ENCODE results near the gene ZSCAN20.
"Not testable (repeated sequence)": the region's sequence is repeated elsewhere in the genome, so short reads cannot be mapped to it uniquely, and the experiment has no call there.

ZSCAN20 gene

GRCh38 chr1:33494929-33495328 is 22.5 kb downstream of the ZSCAN20 start:
- no peak for DNase-seq

GRCh38 chr1:33497410-33497809 is 25.0 kb downstream of the ZSCAN20 start:
- DNase-seq = no peak

DNA sequence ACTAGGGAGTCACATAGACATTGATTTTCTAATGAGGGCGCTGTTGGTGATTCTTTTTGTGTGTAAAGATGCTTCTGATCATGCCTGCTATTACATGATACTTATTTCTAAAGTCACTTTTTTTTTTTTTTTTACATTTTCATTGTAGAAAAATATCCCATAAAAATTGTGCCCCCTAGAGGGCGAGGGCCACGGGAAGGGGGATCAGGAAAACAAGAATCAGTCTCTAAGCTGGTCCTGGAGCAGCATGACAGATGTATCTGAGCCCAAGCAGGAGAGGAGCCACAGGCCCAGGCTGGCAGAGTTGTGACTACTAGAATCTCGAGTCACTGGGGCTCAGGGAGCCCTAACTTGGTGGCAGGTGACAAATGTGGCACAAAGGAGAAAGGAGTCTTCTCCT is 28.1 kb downstream of the ZSCAN20 start:
- DNase-seq = no peak

- no peak for DNase-seq
Observed at GRCh38 chr1:33501309-33501708, 28.9 kb downstream of the ZSCAN20 start.

DNA sequence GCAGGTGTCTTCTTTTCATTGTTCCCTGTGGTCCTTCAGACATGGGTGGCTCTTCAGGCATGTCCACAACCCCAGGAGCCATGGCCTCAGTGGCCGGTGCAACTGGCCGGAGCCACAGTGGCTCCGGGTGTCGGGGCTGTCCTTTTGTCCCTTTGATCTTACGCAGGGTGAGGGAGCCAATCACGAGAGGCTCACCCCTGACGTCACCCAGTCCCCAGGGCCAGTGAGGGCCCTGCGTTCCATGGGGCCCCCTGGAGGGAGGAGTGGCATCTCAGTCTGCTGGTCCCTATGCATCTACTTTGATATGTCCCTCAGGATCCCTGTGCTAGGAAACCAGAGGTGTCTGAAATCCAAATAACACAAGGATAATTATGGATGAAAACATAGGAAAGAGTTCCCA is 29.3 kb downstream of the ZSCAN20 start:
- DNase-seq = no peak

- DNase-seq = no peak
Observed at GRCh38 chr1:33502726-33503125, 30.3 kb downstream of the ZSCAN20 start.

DNA sequence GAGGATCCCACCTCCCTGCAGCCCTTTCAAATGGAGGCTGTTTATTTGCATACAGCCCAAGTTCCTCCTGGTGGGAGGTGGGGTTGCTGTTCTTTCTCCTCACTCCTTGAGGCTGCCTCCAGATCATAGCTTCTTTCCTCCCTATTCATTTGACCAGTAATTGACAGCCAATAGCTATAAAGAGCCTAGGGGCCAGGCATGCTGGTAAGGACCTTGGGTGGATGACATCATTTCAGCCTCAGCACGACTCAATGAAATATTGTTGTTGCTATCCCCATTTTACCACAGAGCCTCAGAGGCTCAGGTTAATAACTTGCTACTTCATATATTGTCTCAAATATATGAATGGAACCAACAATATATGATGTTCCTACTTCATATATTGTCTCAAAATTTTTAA is 31.1 kb downstream of the ZSCAN20 start:
- no peak for DNase-seq

- no peak for DNase-seq
Observed at GRCh38 chr1:33507661-33508060, 35.2 kb downstream of the ZSCAN20 start.

DNA sequence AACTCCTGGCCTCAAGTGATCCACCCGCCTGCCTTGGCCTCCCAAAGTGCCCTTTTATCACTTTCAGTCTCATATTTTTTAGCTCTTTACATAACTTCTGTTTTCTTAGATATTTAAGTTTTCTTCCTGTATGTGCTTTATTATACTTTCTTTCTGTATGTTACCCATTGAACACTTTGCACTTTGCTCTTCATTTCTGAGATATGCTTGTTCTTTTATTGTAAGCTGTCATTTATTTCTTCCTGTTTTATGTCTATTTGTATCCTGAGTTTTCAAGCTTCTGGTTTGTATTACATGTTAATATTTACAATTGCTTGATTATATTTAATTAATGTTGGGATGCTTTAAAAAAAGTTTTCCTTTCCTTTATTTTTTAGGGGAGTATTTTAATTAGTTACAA is 35.7 kb downstream of the ZSCAN20 start:
- DNase-seq = no peak

GRCh38 chr1:33509276-33509675 is 36.8 kb downstream of the ZSCAN20 start:
- DNase-seq = not testable (repeated sequence)

- DNase-seq = no peak
Observed at GRCh38 chr1:33512226-33513011, 40.0 kb downstream of the ZSCAN20 start.

GRCh38 chr1:33515112-33515511 is 42.7 kb downstream of the ZSCAN20 start:
- no peak for DNase-seq

DNA sequence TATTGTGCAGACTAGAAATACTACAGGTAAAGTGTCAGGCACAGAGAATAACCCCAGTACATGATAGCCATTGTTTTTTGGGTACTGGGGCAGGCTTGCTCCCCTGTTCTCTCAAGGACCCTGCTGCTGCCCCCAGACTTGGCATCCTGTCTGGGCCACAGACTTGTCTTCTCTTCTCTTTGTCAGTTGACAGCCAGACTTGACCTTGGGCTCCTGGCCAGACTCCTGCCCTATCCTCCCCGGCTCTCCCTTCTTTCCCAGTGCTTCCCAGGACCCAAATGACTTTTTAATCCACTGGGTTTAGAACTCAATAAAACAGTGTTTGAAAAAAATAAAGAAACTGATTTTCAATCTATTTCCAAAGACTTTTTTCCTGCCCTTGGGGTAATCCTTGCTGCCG is 43.2 kb downstream of the ZSCAN20 start:
- DNase-seq = no peak

- no peak for DNase-seq
Observed at GRCh38 chr1:33516428-33516827, 44.0 kb downstream of the ZSCAN20 start.

GRCh38 chr1:33516891-33517567 is 44.6 kb downstream of the ZSCAN20 start:
- DNase-seq = no peak

DNA sequence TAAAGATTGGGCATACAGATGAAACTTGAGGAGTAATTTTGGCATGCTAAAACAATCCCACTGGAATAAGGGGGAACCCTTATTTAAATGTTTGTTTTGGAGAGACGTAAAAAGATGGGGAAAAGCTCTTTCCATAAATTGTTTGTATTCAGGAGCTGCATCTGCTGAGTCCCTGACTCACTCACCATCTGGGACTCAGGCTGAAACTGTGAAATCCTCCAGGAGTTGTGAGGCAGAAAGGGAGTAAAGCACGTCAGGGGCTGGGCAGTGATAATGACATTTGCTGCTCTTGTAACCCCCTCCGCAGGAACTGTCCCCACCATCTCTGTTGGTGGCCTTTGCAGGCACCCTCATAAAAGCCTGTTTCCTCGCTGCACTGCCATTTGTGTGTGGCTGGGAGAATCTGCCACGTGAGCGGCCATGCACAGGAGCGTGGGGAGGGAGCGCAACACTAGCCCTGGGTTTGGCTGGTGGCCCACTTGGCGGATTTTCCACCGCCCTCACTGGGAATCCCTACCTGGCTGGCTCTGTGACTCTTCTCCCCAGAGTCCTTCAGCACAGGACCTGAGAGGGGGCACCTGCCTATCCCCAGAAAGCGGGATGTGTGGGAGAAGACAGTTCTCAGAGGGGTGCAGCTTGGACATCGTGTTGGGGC is 45.3 kb downstream of the ZSCAN20 start:
- DNase-seq = no peak

DNA sequence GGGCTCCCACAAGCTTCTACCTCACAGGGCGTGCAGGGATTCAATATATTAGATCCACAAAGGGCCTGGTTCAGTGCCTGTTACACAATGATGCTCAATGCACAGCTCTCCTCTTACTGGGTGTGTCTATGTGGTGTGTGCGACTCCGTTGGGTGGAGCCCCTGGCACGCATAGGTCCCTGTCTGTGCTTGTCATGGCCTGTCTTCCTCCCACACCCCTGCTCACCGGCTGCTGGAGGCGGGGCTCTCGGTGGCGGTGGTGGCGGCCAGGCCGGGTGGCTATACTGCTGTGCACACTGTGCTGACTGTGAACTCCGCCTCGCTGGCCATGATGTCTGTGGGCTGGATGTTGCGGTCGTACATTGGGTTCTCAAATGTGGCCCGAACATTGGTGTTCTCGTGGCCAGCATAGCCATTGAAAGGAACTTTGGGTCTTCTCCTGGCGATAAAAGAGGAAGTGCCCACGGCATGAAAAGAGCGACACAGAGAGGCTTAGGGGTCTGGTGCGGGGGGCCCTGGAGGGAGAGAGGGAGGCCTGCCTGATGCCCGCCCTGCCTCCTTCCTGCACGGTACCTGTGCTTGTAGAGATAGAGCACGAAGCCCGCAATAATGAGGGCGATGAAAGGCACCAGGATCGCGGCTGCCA is 46.9 kb downstream of the ZSCAN20 start:
- no peak for DNase-seq

GRCh38 chr1:33524586-33524985 is 52.1 kb downstream of the ZSCAN20 start:
- DNase-seq = no peak

GRCh38 chr1:33527934-33528333 is 55.5 kb downstream of the ZSCAN20 start:
- DNase-seq = no peak

DNA sequence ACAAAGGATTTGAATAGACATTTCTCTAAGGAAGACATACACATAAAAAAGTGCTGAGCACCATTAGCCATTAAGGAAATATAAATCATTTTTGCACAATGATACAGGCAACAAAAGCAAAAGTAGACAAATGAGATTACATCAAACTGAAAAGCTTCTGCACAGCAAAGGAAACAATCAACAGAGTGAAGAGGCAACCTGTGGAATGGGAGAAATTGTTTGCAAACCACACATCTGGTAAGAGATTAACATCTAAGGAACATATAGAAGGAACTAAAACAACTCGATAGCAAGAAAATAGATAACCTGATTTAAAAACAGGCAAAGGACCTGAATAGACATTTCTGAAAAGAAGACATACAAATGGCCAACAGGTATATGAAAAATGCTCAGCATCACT is 57.5 kb downstream of the ZSCAN20 start:
- no peak for DNase-seq

- DNase-seq = no peak
Observed at GRCh38 chr1:33532250-33532649, 59.8 kb downstream of the ZSCAN20 start.

DNA sequence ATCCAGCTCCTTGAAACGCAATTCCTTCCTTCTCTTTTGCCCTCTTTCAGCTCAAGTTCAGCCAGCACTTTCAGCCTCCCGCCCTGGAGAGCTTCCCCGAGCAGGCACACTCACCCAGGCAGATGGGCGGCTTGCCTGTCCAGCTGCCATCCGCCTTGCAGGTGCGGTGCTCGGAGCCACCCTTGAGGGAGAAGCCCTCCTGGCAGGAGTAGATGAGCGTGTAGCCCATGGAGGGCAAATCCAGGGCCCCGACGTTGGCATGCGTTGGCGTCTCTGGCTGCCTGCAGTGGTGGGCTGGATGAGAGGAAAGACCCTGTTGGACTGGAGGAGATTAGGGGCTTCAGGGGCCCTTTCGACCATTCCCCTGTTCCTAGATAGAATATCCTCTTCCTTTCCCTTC is 60.5 kb downstream of the ZSCAN20 start:
- no peak for DNase-seq

DNA sequence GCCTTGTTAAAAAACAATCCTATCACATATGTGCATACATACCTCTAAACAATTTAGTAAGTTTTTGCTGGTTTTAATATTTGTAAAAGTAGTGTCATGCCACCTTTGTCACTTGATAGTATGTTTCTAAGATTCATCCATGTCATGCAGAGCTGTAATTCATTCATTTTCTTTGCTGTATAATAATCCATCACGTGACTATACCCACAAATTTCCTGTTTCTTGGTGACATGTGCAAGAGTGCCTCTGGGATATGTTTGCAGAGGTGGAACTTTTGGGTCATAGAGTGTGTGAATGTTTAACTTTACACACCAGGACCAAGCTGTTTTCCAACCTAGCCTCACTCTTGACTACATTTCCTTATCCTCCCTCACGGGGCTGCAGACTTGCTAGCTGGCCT is 62.9 kb downstream of the ZSCAN20 start:
- DNase-seq = no peak

DNA sequence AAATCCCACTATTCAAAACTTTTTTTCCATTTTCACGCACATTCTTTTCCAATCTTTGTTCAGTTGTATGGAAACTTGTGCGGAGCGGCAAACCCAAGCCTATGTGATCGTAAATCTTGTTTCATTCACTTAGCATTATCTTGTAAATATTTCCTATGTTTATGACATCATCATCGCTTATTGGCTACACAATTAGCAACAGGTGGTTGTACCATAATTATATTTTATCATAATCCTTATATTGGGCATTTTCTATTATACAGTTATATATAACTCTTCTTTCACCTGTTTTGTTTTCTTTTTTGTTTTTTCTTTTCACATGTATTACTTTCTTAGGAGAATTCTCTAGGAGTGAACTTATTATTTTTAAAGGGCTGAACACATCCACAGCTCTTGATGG is 65.4 kb downstream of the ZSCAN20 start:
- no peak for DNase-seq
